ENCODE data around the gene CCND2. TPM values are rescaled to one million over a fixed set of nuclear protein-coding genes. Genes with fewer than 3 reads are reported as not detected.
A peak's percentile ranks its signal among the peaks of the same experiment; 100 is the strongest.

The CCND2 gene
- polyA plus RNA-seq, 3 donors: 3.6 to 6.8 (median 3.9) TPM

DNA sequence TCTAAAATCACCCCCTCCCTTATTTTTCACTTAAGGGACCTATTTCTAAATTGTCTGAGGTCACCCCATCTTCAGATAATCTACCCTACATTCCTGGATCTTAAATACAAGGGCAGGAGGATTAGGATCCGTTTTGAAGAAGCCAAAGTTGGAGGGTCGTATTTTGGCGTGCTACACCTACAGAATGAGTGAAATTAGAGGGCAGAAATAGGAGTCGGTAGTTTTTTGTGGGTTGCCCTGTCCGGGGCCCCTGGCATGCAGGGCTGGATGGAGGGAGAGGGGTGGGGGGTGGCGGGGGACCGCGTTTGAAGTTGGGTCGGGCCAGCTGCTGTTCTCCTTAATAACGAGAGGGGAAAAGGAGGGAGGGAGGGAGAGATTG is 300 bp upstream of the CCND2 start:
- 0% methylated on average over 9 of the region's 10 CpGs for whole genome bisulfite sequencing (ENCODE audit: insufficient coverage)
- Mint-ChIP-seq H3K36me3 (peaks cover 9 to 13% of the 10 kb centered on the region in 2 donors), H3K27ac (peak overlapping the region in 5 of 7 donors; percentile 48 to 82 (median 76)), H3K9me3 (peaks cover 0 to 6% (median 5%) of the 10 kb centered on the region in 7 donors), H3K4me1 (peaks cover 60% of the 10 kb centered on the region), H3K4me3 (peak overlapping the region; percentile 95 to 96), H3K27me3 (ENCODE audit: low read depth in 3 of 3) (peaks cover 41 to 75% (median 65%) of the 10 kb centered on the region in 3 donors)
- Histone ChIP-seq H3K4me1 (ENCODE audit: control insufficient read depth in 1 of 2, insufficient read depth in 2 of 2, low read length in 2 of 2) (peaks cover 68 to 88% of the 10 kb centered on the region in 2 donors), H3K4me2 (replicated peaks; ENCODE audit: extremely low read depth, low read length, poor library complexity, severe bottlenecking) (peak overlapping the region; percentile 98), H3K27ac (ENCODE audit: low read depth in 1 of 2, low read length in 2 of 2) (no peak overlapping the region), H3K79me2 (ENCODE audit: insufficient read depth, low read length) (peaks cover 20% of the 10 kb centered on the region), H2AFZ (ENCODE audit: insufficient read depth, low read depth, low read length, poor library complexity, severe bottlenecking) (no peak overlapping the region), H3K36me3 (replicated peaks in 1 of 2; ENCODE audit: control insufficient read depth in 1 of 2, insufficient read depth in 2 of 2, low read length in 2 of 2) (no peaks in the 10 kb centered on the region), H3K27me3 (ENCODE audit: control insufficient read depth in 2 of 2, insufficient read depth in 2 of 2, low read length in 2 of 2) (peaks cover 16 to 50% of the 10 kb centered on the region in 2 donors), H4K20me1 (ENCODE audit: insufficient read depth, low read length) (peaks cover 5% of the 10 kb centered on the region), H3K9me3 (replicated peaks in 1 of 2; ENCODE audit: control insufficient read depth in 1 of 2, insufficient read depth in 1 of 2, low read length in 2 of 2) (no peaks in the 10 kb centered on the region), H3K4me3 (replicated peaks in 1 of 3; ENCODE audit: low read depth in 2 of 3, low read length in 3 of 3) (peak overlapping the region in 2 of 3 experiments; percentile 77 to 78), H3K9ac (ENCODE audit: insufficient read depth, low read length, poor library complexity, severe bottlenecking) (peak overlapping the region; percentile 63)
- intact Hi-C loops (cut with micrococcal nuclease): loop anchor here (5.0 kb wide), 4 partner anchors 56 to 401 kb away; partner anchors contain the start of gene PARP11 (in 1 of the 2)
- TF ChIP-seq, protein P1, sequence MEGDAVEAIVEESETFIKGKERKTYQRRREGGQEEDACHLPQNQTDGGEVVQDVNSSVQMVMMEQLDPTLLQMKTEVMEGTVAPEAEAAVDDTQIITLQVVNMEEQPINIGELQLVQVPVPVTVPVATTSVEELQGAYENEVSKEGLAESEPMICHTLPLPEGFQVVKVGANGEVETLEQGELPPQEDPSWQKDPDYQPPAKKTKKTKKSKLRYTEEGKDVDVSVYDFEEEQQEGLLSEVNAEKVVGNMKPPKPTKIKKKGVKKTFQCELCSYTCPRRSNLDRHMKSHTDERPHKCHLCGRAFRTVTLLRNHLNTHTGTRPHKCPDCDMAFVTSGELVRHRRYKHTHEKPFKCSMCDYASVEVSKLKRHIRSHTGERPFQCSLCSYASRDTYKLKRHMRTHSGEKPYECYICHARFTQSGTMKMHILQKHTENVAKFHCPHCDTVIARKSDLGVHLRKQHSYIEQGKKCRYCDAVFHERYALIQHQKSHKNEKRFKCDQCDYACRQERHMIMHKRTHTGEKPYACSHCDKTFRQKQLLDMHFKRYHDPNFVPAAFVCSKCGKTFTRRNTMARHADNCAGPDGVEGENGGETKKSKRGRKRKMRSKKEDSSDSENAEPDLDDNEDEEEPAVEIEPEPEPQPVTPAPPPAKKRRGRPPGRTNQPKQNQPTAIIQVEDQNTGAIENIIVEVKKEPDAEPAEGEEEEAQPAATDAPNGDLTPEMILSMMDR (IDR thresholded peaks at IDR 0.05): no peak
- no peak for DNase-seq

DNA sequence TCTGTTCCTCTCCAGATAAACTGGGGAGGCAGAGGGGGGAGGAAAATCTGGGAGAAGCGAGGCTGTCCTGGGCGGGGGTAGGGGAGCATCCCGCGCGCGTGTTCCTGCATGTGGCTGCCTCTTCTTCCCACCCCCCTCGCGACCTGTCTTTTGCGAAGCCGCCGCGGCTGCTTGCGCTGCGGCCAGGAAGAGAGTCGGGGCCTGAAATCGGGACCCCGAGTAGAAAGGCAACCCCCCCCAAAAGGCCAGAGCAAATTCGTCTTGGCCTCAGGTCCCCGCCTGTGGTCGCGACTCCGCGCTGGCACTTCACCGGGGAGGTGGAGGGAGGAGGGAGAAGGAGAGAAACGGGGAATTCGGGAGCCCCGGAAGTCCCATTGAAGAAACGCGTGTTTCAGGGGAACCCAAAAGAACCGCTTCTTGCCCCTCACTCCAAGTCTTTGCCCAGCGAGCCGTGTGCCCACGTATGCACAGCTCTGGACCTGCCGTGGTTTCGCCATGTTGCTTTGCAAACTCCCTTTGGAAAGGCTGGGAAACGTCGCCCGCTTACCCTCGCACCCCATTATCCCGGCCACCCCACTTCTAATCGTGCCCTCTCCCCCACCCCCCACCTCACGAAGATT is 944 bp downstream of the CCND2 start:
- peaks cover 13 to 19% of the 10 kb centered on the region in 2 donors for H3K36me3 Mint-ChIP-seq
- peak overlapping the region; percentile 95 to 96 for H3K4me3 Mint-ChIP-seq
- Histone ChIP-seq H3K9ac (ENCODE audit: insufficient read depth, low read length, poor library complexity, severe bottlenecking) (peak overlapping the region; percentile 63), H3K4me2 (replicated peaks; ENCODE audit: extremely low read depth, low read length, poor library complexity, severe bottlenecking) (peak overlapping the region; percentile 98), H3K27me3 (ENCODE audit: control insufficient read depth in 2 of 2, insufficient read depth in 2 of 2, low read length in 2 of 2) (peaks cover 10 to 41% of the 10 kb centered on the region in 2 donors), H4K20me1 (ENCODE audit: insufficient read depth, low read length) (peaks cover 5% of the 10 kb centered on the region), H3K4me1 (ENCODE audit: control insufficient read depth in 1 of 2, insufficient read depth in 2 of 2, low read length in 2 of 2) (peaks cover 70 to 88% of the 10 kb centered on the region in 2 donors), H3K4me3 (replicated peaks in 1 of 3; ENCODE audit: low read depth in 2 of 3, low read length in 3 of 3) (peak overlapping the region; percentile 71 to 78 (median 77)), H3K79me2 (ENCODE audit: insufficient read depth, low read length) (peaks cover 20% of the 10 kb centered on the region), H3K27ac (ENCODE audit: low read depth in 1 of 2, low read length in 2 of 2) (peak overlapping the region in 1 of 2 donors; percentile 67), H3K36me3 (replicated peaks in 1 of 2; ENCODE audit: control insufficient read depth in 1 of 2, insufficient read depth in 2 of 2, low read length in 2 of 2) (peaks cover 0 to under 1% of the 10 kb centered on the region in 2 donors), H2AFZ (ENCODE audit: insufficient read depth, low read depth, low read length, poor library complexity, severe bottlenecking) (peak overlapping the region; percentile 88), H3K9me3 (replicated peaks in 1 of 2; ENCODE audit: control insufficient read depth in 1 of 2, insufficient read depth in 1 of 2, low read length in 2 of 2) (no peaks in the 10 kb centered on the region)
- peaks cover 66% of the 10 kb centered on the region for H3K4me1 Mint-ChIP-seq
- DNase-seq: peak in 2 of 3 donors; percentile 11 to 40
- TF ChIP-seq, protein P1 (IDR thresholded peaks at IDR 0.05): no peak
- WGBS (ENCODE audit: insufficient coverage): 0% methylated on average over 15 of the region's 42 CpGs
- peaks cover 0 to 4% (median 3%) of the 10 kb centered on the region in 7 donors for H3K9me3 Mint-ChIP-seq
- peak overlapping the region in 5 of 7 donors; percentile 15 to 84 (median 74) for H3K27ac Mint-ChIP-seq
- intact Hi-C loops (cut with micrococcal nuclease): loop anchor here (5.0 kb wide), 8 partner anchors 57 to 402 kb away; partner anchors contain the start of gene PARP11 (in 1 of the 2)
- peaks cover 33 to 65% (median 56%) of the 10 kb centered on the region in 3 donors for H3K27me3 Mint-ChIP-seq (ENCODE audit: low read depth in 3 of 3)
